MCF 10A (cell line): ENCODE measurements around the gene RAP1GAP. TPM values are rescaled to one million over a fixed set of nuclear protein-coding genes. Genes with fewer than 3 reads are reported as not detected.

Experiments
- BruUV-seq: library from RNA; stranded (reverse); fragments of 400-500 nt; replicated peaks from 2 replicates; lab custom pipeline; 2021; lab: Mats Ljungman, UMichigan
- CTCF ChIA-PET: fragments of 300-600 bp; sonication (Branson Sonifier 250); formaldehyde crosslinking; extraction: SDS; loops from one replicate; lab custom pipeline; 2021; ENCODE audit warnings: antibody characterized with exemption, inconsistent platforms; lab: Yijun Ruan, JAX
- POLR2A ChIA-PET: fragments of 300-600, 350-650 bp; sonication (Branson Sonifier 250); formaldehyde crosslinking; extraction: SDS; loops from one replicate; lab custom pipeline; 2020; ENCODE audit warnings: antibody characterized with exemption, inconsistent platforms; lab: Yijun Ruan, JAX
- DNase-seq: peaks from one replicate; pipeline ENCODE4 v3.0.0-alpha.2; 2018; ENCODE audit not compliant: unreplicated experiment
- H3K27ac Mint-ChIP-seq: one replicate; pipeline ENCODE4 v1.8.0; 2022; ENCODE audit warnings: mild to moderate bottlenecking, low read depth, mixed read lengths; ENCODE audit not compliant: unreplicated experiment
- H3K27me3 Mint-ChIP-seq: one replicate; pipeline ENCODE4 v1.8.0; 2022; ENCODE audit warnings: mixed read lengths; ENCODE audit not compliant: insufficient read depth, unreplicated experiment
- H3K36me3 Mint-ChIP-seq: one replicate; pipeline ENCODE4 v1.8.0; 2022; ENCODE audit warnings: mild to moderate bottlenecking, moderate library complexity, mixed read lengths; ENCODE audit not compliant: insufficient read depth, unreplicated experiment
- H3K4me1 Mint-ChIP-seq: one replicate; pipeline ENCODE4 v1.8.0; 2022; ENCODE audit warnings: mixed read lengths; ENCODE audit not compliant: insufficient read depth, unreplicated experiment
- H3K4me3 Mint-ChIP-seq: one replicate; pipeline ENCODE4 v1.8.0; 2022; ENCODE audit warnings: mild to moderate bottlenecking, moderate library complexity, mixed read lengths; ENCODE audit not compliant: unreplicated experiment
- H3K9me3 Mint-ChIP-seq: one replicate; pipeline ENCODE4 v1.8.0; 2022; ENCODE audit warnings: mixed read lengths; ENCODE audit not compliant: unreplicated experiment
- intact Hi-C: fragments of 100-400 bp; cut with micrococcal nuclease; formaldehyde crosslinking; loops from 2 replicates; pipeline ENCODE4 v1.14.1; 2022
- total RNA-seq: library from RNA; stranded (reverse); gene quantifications from 2 replicates; pipeline ENCODE4 v1.2.3, GENCODE V29; 2022
- TF ChIP-seq, protein P1 (sequence below): fragments of 200-600 bp; IDR thresholded peaks from one replicate; pipeline ENCODE4 v1.8.0; 2022; ENCODE audit warnings: antibody characterized with exemption, mild to moderate bottlenecking; ENCODE audit not compliant: unreplicated experiment

Gene RAP1GAP
- total RNA-seq, 1 experiment from 2014 or later, result not detected

DNA sequence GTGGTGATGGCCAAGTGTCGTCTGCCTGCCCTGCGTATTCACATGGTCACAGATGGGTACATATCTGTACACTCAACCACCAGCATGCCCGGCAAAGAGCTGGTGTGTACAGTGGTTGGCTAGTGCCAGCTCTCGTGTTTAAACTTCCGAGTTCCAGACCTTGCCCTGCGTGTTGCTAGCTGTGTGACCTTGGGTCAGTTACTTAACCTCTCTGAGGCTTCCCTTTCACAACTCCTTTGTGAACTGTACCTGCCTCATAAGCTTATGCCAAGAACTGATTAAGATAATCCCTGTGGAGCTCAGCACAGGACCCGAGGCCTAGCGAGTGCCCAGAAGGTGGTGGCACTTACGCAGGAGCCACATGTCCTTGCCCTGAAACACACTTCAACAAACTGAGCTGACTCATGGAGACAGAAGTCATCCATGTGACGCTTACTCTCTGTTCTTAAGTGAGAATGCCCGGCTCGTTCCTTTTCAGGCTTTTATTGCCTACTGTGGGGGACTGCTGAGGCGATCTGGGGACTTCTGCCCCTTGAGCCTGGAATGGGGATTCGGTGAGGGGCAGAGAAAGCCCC lies 104.5 kb downstream of the RAP1GAP start:
- intact Hi-C loops, result no loop called here
- Mint-ChIP-seq H3K9me3 (no peaks in the 10 kb centered on the region), H3K36me3 (no peaks in the 10 kb centered on the region), H3K4me3 (no peak overlapping the region), H3K27ac (no peak overlapping the region), H3K27me3 (no peaks in the 10 kb centered on the region), H3K4me1 (no peaks in the 10 kb centered on the region)
- DNase-seq, result no peak
- BruUV-seq, result no TSS peak
- ChIA-PET POLR2A (no interaction called here), CTCF (interaction anchor here (0.6 kb wide), 1 partner anchor 50 kb away, joined by 3 read pairs; no protein-coding TSS in a partner anchor)
- TF ChIP-seq, protein P1, sequence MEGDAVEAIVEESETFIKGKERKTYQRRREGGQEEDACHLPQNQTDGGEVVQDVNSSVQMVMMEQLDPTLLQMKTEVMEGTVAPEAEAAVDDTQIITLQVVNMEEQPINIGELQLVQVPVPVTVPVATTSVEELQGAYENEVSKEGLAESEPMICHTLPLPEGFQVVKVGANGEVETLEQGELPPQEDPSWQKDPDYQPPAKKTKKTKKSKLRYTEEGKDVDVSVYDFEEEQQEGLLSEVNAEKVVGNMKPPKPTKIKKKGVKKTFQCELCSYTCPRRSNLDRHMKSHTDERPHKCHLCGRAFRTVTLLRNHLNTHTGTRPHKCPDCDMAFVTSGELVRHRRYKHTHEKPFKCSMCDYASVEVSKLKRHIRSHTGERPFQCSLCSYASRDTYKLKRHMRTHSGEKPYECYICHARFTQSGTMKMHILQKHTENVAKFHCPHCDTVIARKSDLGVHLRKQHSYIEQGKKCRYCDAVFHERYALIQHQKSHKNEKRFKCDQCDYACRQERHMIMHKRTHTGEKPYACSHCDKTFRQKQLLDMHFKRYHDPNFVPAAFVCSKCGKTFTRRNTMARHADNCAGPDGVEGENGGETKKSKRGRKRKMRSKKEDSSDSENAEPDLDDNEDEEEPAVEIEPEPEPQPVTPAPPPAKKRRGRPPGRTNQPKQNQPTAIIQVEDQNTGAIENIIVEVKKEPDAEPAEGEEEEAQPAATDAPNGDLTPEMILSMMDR, result no peak

DNA sequence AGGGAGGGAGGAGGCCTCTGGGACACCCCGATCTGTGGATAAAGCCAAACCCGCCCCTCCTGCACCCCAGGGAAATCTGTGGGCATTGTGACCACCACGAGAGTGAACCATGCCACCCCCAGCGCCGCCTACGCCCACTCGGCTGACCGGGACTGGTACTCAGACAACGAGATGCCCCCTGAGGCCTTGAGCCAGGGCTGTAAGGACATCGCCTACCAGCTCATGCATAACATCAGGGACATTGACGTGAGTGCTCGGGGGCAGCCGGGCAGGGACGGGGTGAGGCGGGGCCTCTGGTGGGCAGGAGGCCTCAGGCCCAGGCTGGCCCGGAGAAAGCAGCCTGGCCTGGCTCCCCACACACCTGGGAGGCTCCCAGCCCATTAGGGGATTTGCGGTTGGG lies 105.2 kb downstream of the RAP1GAP start:
- no peak for DNase-seq
- intact Hi-C loops, result no loop called here
- H3K4me3 Mint-ChIP-seq, result no peak overlapping the region
- ChIA-PET POLR2A (no interaction called here), CTCF (no interaction called here)
- no peaks in the 10 kb centered on the region for H3K9me3 Mint-ChIP-seq
- BruUV-seq, result no TSS peak
- no peak overlapping the region for H3K27ac Mint-ChIP-seq
- no peaks in the 10 kb centered on the region for H3K36me3 Mint-ChIP-seq
- H3K27me3 Mint-ChIP-seq, result no peaks in the 10 kb centered on the region
- no peaks in the 10 kb centered on the region for H3K4me1 Mint-ChIP-seq
- TF ChIP-seq, protein P1, result no peak

DNA sequence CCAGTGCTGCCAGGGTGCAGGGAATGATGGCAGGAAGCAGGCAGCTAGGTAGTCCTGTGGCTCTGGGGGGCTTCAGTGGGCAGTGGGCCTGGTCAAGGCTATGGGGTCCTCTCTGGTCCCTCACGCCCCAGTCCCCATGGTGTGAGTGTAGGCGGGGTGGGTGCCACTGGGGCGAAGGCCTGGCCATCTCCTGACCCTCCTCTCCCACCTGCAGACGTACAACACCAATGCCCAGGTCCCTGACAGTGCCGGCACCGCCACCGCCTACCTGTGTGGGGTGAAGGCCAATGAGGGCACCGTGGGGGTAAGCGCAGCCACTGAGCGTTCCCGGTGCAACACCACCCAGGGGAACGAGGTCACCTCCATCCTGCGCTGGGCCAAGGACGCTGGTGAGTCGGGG lies 106.3 kb downstream of the RAP1GAP start:
- H3K27me3 Mint-ChIP-seq, result no peaks in the 10 kb centered on the region

DNA sequence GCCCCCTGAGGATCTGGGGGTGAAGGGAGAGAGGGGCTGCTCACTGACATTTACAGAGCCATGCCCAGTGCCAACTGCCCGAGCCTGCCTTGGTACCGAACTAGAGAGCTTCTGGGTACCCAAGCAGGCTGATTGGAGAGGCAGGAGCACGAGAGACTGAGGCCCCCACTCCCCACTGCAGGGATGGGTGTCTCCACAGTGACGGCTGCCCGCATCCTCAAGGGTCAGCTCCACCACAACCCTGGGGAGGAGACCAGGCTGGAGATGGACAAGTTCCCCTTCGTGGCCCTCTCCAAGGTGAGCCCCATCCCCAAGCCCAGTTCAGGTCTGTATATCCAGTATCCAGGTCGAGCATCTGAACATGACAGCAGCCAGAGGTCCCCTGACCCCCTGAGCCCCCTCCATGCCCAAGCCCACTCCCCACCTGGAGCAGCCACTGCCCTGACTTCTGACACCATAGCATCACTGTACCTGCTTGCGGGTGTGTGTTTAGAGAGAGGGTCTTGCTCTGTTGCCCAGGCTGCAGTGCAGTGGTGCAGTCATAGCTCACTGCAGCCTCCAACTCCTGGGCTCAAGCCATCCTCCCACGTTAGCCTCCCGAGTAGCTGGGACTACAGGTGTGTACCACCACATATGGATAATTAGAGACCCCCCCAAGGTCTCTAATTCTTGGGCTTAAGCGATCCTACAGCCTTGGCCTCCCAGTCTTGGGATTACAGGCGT lies 108.1 kb downstream of the RAP1GAP start:
- H3K9me3 Mint-ChIP-seq, result no peaks in the 10 kb centered on the region
- CTCF ChIA-PET, result interaction anchor here (0.8 kb wide), 1 partner anchor 192 kb away, joined by 3 read pairs; no protein-coding TSS in a partner anchor
- H3K4me3 Mint-ChIP-seq, result no peak overlapping the region
- no peaks in the 10 kb centered on the region for H3K4me1 Mint-ChIP-seq
- DNase-seq, result no peak
- POLR2A ChIA-PET, result no interaction called here
- H3K27ac Mint-ChIP-seq, result no peak overlapping the region
- no peaks in the 10 kb centered on the region for H3K36me3 Mint-ChIP-seq
- BruUV-seq, result no TSS peak
- H3K27me3 Mint-ChIP-seq, result no peaks in the 10 kb centered on the region
- TF ChIP-seq, protein P1, result no peak
- intact Hi-C loops, result no loop called here

More for the DNA sequence above, 106.3 kb downstream of the RAP1GAP start:
- intact Hi-C loops, result no loop called here
- Mint-ChIP-seq H3K4me1 (no peaks in the 10 kb centered on the region), H3K36me3 (no peaks in the 10 kb centered on the region), H3K27ac (no peak overlapping the region), H3K9me3 (no peaks in the 10 kb centered on the region), H3K4me3 (no peak overlapping the region)
- BruUV-seq, result no TSS peak
- no peak for DNase-seq
- TF ChIP-seq, protein P1, result no peak
- POLR2A ChIA-PET, result no interaction called here
- CTCF ChIA-PET, result no interaction called here
